Stimulated activated CD4-positive, alpha-beta T cell treated with anti-CD3 and anti-CD28 coated beads, Interleukin-1b, Interleukin-23, amount 100 ng/mL, for 1 hour (primary cell): Measurements from ENCODE around the gene NSMCE1.

Experiments used
- DNase-seq, 2 donors: peaks; one replicate each; pipeline ENCODE4 v3.0.0-alpha.2; 2020; ENCODE audit warnings: low read depth in 2 of 2

NSMCE1 gene

DNA sequence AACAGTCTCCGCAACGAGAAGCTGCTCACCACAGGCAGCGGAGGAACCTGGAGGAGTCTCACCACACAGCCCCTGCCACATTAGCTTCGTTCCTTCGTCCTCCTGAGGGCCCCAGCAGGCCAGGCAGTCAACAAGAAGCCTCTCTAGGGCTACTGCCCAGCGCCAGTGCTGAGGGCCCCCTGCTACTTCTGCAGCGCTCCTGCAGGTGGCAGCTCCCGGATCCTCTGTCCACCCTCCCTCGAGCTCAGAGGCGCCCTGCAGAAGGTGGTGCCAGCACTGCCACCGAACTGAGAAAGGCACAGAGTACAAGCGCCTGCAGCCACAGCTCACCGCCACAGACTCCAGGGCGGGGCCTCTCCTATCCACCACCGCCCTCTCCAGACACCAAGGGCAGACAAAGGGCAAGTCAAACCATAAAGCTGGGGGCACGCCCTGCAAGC lies 38.0 kb downstream of the NSMCE1 start:
- peak in 1 of 2 donors; percentile 57 for DNase-seq

DNA sequence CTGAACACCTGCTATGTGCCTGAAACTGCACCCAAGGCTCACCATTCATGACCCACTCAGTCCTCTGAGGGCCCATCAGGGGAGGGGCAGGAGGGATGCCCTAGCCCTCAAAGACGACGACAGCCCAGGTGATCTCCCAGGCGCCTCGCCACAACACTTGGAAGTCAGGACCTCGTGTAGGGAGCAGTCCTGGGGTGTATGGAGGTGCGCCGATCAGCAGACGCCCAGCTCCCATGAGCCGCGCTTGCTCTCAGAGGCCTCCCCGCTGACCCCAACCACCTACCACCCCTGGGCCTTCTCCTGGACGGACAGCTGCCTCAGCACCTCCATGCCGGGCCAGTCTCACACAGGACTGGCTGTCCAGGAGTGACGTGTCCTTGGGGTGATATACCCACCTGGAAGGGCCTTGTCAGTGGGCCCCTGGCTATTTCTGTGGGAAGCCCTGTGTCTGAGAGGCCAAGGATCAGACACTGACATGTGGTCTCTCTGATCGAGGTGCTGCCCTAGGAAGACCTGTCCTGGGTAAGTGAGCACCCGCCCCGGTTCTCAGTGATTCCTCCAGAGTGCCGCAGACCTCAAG lies 38.6 kb downstream of the NSMCE1 start:
- DNase-seq = no peak

DNA sequence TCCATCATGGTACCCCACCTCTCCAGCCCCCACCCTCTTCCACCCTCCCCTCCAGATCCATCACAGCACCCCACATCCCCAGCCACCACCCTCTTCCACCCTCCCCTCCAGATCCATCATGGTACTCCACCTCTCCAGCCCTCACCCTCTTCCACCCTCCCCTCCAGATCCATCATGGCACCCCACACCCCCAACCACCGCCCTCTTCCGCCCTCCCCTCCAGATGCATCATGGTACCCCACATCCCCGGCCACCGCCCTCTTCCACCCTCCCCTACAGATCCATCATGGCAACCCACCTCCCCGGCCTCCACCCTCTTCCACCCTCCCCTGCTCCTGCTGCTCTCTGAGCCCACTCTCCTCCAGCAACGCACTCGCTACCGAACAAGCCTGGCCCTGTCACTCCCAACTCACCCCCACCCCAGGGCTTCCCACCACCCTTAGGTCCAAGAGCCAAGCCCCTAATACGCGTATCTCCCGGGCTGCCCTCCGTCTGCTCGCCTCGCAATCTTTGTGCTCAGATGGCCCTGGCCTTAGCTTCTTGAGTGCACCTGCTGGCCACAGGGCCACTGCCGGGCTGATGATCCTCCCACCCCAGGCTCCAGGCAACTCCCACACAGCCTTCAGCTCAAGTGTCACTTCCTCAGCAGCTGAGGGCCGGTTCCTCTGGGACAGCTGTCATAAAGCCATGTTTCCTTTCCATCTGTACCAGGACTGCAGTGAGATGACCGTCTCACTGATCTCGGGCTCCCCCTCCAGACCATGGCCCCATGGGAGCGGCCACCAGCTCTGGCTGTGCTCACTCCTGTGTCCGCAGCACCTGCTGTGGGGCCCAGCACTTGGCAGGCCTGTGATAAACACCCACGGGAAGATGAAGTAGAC lies 39.7 kb downstream of the NSMCE1 start:
- no peak for DNase-seq

DNA sequence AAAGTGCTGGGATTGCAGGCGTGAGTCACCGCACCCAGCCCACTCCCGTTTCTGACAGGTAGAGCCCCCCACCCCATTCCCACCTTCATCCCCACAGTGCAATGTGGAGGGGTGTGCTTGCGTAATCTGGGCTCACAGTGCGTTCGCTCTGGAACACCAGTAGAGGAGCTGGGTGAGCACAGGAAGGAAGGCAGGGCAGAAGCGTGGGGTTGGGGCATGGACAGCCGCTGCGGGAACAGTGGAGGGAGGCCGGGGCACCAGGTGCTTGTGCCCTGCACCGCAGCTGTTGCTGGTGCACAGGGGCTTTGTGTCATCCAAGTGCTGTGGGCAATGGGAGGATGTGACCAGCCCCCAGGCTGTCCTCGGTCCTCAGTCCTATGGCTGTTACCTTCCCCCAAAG lies 40.5 kb downstream of the NSMCE1 start:
- no peak for DNase-seq

DNA sequence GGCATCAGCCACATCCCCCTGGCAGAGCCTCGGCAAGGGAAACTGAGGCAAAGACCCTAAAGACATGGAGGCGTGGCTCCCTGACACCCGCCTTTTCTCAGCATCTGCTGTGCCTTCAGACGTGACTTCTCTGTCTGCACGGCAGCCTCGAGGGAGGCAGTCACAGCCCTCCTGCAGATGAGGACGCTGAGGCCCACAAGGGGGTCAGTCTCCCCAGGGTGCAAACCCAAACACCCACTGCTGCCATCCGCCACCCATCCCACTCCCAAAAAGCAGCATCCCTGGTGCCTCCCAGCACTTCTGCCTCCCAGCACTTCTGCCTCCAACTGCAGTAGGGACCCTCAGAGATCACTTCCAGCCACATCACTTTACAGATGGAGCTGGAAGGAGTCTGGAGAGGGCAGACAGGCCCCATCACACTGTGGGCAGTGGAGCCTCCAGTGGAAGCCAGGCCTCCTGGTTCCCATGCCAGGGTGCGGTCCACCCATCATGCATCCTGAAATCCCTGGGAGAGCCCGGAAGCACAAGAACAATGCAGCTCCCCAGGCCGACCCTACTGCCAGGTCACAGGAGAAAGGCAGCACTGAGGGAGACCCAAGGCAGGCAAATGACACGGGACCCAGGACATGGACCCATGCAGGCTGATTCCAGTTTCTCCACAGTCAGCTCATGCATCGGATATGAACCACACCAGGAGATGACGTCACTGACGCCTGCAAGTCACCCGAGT lies 41.4 kb downstream of the NSMCE1 start:
- DNase-seq = no peak

DNA sequence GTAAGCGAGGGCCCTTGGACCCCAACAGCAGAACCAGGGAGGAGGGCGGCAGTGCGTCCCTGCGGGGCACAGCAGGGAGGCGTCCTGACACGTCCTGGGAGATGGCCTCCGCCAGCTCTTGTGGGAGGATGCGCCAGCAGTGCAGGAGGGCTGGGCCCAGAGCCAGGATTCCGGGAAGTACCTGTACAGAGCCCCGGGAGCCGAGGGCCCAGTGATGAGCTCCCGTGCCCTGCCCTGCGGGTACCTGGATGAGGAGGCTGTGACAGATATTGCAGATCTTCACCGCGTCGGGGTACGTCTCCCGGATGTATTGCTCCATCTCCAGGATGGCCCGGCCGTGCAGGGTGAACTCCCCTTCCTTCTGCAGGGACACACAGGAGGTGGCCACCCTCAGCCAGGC lies 42.1 kb downstream of the NSMCE1 start:
- DNase-seq = no peak

DNA sequence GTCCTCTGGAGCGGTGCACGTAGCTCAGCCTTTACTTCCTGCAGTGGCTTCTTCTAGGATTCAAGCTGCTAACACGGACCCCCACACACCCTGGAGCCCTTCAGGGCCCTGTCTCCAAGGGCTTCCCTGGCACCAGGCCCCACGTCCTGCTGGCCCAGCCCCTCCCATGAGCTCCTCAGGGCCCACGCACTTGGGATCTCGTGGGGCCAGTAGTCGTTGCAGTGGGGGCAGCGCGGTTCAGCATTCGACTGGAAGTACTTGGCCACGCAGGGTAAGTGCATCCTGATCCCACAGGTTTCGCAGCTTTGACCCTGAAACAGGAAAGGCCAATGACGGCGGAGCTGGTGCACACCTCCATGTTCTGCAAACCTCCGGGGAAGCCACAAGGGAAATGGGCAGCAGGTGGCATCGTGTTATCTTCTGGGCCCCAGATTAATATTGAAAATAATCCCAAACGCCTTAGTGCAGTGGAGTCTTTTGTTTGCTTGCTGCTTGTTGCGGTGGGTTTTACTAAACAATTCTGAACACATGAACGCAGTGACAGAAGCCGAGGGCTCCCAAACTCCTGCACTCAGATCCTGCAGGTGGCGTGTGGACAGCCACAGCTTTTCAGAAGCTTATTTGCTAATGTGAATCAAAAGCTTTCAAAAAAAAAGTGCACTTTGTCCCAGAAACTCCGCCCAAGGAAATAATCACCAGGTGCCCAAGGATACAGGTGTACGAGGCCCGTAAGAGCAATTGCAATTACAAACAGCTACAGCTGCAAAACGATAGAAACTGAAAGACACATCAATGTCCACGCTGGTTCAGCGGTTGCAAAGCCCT lies 42.8 kb downstream of the NSMCE1 start:
- no peak for DNase-seq

DNA sequence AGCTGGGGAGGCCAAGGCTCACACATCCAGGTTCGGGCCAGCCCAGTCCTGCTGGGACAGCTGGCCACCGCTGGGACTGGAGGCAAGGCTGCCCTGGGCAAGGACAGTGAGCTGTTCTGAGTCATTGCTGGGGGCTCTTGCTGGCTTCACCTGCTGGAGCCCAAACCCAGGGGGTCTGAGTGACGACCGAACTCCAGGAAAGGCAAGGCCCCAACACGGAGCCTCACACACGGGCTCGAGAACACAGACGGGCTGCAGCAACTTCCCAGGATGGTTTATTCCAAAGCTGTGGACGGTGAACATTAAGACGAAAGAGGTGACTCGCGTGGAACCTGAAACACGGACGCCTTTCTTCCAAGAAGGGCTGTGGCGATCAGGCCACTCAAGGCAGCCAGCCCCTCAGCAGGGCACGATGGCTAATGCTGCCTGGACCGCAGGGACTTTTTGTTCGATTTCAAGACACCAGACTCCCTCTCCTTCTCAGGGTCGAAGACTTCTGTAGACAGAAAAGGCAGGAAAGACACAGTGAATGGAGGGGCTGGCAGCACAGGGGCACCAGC lies 43.8 kb downstream of the NSMCE1 start:
- no peak for DNase-seq

DNA sequence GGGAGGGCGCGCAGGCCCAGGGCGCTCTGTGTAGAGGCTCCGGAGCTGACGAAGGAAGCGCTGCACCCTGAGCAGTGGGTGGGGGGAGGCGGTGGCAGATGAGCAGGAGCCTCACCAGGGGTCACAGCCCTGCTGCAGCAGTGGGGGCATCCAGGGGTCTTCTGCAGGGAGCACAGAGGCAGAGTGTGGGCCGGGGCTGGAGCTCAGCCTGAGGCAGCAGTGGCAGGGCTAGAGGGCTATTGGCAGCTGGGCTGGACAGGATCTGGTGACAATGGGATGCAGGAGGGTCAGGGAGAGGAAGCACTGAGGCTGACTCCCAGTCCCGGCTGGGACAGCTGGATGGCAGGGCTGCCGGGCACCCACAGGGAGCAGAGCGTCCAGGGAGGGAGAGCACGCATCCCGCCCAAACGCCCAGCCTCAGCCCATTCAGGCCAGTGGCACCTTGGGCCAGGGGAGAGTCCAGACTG lies 44.3 kb downstream of the NSMCE1 start:
- no peak for DNase-seq

DNA sequence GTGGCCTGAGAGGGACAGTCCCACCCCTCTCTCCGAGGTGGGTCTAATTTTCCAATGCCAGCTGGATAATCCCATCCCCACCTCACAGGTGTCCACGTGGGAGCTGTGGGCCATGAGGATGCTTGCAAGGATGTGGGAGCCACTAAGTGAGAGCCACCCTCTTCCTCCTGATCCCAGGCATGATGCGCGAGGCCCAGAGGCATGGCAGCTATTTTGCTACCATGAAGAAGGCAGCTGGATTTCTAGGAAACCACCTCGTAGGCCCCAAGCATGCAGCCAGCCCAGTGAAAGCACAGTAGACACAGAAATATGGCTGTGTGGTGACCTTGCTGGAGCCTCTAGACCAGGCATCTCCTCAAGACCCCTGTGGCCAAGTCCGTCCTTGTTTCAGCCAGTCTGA lies 44.9 kb downstream of the NSMCE1 start:
- DNase-seq = no peak

DNA sequence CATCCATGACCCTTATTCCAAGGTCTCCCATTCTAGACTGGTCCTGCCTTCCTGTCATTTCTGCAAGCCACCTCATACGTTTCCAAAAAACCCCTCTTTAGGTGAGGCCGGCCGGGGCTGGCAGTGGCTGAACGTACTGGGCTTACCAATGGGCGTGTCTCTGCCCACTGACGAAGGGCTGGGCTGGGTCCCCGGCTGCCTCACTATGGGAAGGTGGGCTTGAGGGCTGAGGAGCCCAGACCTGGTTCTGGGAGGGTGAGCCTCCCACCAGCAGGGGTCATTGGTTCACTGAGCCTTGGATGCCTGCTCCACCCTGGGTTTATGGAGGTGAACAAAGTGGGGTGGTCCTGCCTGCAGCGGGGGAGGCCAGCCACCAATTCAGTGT lies 45.4 kb downstream of the NSMCE1 start:
- no peak for DNase-seq

DNA sequence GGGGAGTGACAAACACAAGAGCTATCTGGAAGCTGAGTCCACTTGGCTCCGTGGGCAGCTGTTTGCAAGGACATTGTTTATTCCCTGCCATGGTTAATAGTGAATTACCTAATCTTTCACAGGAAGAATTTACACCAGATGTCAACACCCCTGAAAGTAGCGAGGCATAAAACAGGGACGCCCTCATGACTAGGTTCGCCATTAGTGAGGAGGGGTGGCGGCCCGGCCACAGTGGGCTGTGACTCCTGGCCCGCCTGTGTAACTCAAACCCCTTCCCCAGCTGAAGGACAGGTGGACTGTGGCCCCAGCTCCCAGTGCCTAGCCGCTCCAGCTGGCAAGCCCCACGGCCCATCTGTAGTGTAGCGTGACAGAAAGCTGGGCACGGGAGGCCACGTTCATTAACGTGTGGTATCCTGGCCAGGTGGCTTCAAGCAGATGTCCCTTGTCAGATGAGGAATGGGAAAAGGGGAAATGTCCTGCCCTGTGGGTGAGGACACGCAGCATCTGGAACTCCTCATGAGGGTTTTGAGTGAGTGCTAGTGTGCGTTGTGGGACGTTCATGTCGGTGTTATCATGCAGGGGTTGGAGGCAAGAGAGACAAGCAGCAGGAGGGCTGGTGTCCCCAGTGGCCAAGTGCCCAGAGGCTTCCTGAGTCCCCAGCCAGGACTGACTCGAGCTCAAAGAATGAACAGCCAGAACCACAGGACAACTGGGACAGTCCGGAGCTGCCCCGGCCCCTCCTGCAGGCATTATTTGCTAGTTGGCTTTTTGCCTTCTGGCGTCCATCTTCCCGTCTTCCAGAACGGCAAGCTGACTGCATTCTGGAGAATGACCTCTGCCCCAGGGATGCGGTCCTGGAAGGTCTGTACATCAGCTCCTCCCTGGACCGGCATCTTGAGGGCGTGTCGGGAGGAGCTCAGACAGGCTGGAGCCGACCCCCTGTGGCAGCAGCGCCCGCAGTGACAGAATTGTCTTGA lies 46.0 kb downstream of the NSMCE1 start:
- no peak for DNase-seq

DNA sequence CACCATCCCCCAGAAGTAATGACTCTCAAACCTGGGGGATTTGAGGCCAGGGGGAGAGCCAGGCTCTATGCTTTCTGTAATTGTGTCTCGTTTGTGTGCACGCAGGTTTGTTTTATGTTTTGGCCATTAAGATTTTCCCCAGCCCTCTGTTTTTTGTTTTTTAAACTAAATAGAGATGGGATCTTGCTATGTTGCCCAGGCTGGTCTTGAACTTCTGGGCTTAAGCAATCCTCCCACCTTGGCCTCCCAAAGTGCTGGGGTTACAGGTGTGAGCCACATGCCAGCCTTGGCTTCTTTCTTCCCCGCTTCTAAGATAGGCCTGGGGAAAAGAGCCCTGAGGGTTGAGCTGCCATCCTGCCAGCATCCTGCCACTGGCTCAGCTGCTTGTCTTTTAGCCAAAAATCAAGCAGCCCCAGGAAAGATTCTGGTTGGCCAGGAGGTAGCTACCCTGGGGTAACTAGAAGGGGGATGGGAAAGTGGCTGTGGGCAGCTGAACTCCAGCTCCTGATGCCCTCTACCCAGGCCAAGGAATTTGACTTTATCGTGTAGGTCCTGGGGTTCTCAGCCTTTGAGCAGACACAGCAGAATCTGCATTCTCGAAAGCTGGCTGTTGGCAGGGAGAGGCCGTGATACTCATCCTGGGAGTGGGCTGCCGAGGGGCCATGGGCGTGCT lies 46.9 kb downstream of the NSMCE1 start:
- no peak for DNase-seq

DNA sequence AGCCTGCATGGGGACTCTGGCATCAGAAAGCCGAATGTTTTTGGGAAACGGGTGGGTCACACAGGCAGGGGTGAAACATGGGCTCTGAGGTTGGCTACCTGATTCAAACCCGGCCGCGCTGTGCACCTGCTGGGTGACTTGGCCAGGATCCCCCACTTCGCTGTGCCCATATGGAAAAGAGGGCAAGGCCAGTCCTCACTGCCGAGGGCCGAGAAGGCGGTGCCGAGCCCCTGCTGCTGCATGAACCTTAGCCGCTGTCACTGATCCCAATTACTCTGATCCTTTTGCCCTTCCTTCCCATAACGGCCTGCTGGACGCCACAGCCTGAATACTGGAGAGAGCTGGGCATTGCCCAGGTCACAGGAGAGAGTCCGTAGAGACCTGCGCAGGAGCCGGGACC lies 47.6 kb downstream of the NSMCE1 start:
- DNase-seq = no peak

DNA sequence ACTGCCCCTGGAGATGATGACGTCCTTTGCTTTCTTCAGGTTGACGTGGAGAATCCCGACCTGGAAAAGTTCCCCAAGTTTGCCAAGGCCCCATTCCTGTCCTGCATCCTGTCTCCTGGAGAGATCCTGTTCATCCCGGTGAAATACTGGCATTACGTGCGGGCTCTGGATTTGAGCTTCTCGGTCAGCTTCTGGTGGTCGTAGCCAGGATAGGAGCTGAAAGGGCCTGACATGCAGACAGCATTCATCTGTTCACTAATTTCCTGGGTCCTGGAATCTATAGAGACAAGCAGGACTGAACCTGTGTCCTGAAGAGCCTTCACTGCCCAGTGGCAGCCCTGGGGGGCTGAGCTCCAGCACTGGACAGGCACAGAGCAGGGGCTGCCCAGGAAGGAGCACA lies 48.0 kb downstream of the NSMCE1 start:
- DNase-seq = no peak

DNA sequence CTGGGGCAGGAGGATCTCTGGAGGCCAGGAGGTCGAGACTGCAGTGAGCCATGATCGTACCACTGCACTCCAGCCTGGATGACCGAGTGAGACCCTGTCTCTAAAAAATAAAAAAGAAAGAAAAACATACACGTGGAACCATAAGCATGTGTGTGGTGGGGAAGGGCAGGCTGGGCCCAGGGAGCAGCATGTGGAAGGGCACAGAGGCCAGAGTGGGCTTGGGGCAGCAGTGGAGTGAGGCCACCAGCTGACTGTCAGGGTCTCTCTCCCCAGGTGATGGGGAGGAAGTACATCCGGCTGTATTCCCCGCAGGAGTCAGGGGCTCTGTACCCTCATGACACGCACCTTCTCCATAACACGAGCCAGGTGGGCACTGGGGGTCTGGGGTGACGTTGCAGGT lies 48.5 kb downstream of the NSMCE1 start:
- no peak for DNase-seq

DNA sequence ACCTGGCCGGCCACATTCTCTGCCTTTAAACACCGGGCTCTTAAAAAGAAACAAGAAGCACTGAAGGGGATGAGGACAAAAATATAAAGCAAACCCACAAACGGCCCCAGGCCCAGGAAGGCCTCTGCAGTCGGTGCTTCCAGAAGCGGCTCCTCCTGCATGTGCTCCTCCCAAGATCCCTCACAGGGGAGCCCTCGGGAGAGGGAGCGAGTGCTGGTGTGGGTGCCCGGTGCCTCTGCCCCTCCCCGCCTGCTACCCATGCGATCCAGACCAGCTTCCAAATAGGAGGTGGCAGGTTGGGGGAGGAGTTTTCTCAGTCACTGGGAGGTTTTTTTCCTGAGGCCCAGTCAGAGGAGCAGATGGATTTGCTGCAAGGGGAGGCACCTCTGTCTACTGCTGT lies 49.4 kb downstream of the NSMCE1 start:
- DNase-seq = no peak

DNA sequence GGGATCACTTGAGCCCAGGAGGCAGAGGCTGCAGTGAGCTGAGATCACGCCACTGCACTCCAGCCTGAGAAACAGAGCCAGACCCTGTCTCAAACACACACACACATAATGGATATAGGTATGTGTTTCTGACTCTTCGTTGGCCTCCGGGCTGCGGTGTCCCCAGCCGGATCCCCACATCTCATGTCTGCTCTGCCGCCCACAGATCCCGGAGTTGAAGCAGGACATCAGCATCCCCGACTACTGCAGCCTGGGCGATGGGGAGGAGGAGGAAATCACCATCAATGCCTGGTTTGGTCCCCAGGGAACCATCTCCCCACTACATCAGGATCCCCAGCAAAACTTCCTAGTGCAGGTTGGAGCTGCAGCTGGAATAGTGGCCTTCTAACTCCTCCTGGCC lies 49.8 kb downstream of the NSMCE1 start:
- DNase-seq = no peak

DNA sequence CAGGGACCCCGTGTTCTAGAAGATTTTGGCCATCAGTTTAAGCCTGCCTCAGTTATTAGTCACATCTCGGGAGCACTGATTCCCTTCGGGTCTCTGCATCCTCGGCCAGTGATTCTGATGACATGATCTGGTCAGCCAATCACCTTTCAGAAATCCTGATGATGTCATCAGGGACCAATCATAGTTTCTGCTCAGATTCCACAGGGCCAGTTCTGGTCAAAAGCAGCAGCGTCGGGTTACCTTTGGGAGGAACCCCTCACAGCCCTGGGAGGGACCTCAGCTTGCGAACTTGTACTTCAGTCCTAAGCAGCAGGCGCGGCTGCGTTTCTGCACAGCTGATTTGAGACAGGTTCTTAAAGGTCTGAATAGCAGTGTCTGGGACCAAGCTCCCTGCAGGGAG lies 51.3 kb downstream of the NSMCE1 start:
- no peak for DNase-seq
